ENCODE results near the gene GALNT7. TPM values are rescaled to one million over a fixed set of nuclear protein-coding genes. Genes with fewer than 3 reads are reported as not detected.
A peak's percentile ranks its signal among the peaks of the same experiment; 100 is the strongest.

The GALNT7 gene
- total RNA-seq, 2 donors from 2014 or later, result 83.5 to 138 TPM

DNA sequence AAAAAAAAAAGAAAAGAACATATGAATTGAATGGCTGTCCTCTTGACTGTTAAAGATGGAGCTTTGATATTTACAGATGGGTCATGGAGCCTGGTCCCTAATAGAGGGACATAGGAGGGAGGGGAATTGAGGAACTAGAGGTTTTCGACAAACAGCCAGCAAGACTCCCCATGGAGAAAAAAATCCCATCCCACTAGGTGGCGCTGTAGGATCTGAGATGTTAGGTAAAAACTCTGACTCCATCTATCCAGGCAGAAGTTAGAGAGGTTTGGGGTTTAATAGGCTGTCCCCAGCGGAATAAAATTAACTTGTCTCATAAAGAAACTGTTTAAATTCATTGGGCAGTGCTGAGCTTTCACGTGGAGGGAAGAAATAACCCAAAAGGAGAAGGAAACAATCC, 119.7 kb downstream of the GALNT7 start:
- TF ChIP-seq, protein P1, sequence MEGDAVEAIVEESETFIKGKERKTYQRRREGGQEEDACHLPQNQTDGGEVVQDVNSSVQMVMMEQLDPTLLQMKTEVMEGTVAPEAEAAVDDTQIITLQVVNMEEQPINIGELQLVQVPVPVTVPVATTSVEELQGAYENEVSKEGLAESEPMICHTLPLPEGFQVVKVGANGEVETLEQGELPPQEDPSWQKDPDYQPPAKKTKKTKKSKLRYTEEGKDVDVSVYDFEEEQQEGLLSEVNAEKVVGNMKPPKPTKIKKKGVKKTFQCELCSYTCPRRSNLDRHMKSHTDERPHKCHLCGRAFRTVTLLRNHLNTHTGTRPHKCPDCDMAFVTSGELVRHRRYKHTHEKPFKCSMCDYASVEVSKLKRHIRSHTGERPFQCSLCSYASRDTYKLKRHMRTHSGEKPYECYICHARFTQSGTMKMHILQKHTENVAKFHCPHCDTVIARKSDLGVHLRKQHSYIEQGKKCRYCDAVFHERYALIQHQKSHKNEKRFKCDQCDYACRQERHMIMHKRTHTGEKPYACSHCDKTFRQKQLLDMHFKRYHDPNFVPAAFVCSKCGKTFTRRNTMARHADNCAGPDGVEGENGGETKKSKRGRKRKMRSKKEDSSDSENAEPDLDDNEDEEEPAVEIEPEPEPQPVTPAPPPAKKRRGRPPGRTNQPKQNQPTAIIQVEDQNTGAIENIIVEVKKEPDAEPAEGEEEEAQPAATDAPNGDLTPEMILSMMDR (IDR thresholded peaks at IDR 0.05), result peak; percentile 55
- H3K36me3 ChIP-seq, result no peaks in the 10 kb centered on the region
- H3K4me3 ChIP-seq, result no peak overlapping the region
- DNase-seq, result peak; percentile 78
- H3K27ac ChIP-seq, result no peak overlapping the region
- no peaks in the 10 kb centered on the region for H3K4me1 ChIP-seq
- no peak overlapping the region for H3K9ac ChIP-seq (ENCODE audit: low read depth in 2 of 2, low read length in 2 of 2)
- intact Hi-C loops (cut with DNase I), result no loop called here
- H3K9me3 ChIP-seq, result no peaks in the 10 kb centered on the region
- no peaks in the 10 kb centered on the region for H3K27me3 ChIP-seq

DNA sequence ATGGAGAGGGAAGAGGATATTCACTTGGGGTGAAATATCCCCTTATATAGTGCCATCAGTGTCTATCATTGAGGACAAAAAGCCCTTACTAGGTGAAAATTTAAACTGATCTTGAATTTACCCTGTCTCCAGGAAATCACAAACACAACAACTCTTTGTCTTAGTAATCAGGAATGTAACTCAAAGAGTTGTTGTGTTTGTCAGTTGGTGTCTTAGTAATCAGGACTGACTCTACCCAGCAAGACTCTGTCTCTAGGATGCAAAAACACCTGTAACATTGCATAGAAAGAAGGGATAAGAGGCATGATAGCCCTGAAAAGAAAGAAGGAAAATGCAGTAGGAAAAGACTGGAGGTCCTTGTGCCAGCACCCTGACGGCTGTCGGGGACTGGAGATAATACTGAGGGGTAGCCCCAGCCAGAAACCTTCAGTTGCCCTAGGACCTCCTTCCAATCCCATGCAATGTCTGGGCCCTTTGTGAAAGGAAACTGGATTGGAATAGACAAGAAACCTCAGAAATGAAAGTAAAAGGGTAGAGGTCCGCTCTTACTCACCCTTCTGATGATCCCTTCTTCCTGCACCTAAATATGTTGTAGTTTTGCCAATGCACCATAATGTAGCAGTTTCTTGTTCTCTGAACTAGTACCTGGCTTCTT, 120.2 kb downstream of the GALNT7 start:
- Histone ChIP-seq H3K9ac (ENCODE audit: low read depth in 2 of 2, low read length in 2 of 2) (no peak overlapping the region), H3K4me3 (no peak overlapping the region), H3K9me3 (no peaks in the 10 kb centered on the region), H3K27ac (no peak overlapping the region), H3K27me3 (no peaks in the 10 kb centered on the region), H3K36me3 (no peaks in the 10 kb centered on the region), H3K4me1 (no peaks in the 10 kb centered on the region)
- TF ChIP-seq, protein P1 (IDR thresholded peaks at IDR 0.05), result peak; percentile 14
- no peak for DNase-seq
- intact Hi-C loops (cut with DNase I), result no loop called here

DNA sequence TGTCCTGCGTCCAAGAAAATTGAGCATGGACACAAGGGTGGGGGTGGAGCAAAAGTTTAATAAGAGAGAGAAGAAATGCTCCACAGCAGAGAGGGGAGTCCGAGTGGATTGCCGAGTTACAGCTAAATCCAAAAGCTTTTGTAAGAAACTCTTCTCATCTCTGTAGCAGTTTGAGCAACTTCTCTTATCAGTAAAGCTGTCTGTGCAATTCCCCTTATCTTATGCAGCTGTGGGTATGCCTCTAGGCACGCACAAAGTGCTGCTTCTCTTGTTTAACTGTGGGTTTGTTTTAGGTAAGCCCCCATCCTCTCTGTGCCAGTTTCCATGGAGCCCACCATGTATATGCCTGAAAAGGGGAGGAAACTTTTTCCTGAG, 120.7 kb downstream of the GALNT7 start:
- Histone ChIP-seq H3K4me1 (no peaks in the 10 kb centered on the region), H3K4me3 (no peak overlapping the region), H3K36me3 (no peaks in the 10 kb centered on the region), H3K27ac (no peak overlapping the region), H3K27me3 (no peaks in the 10 kb centered on the region), H3K9me3 (no peaks in the 10 kb centered on the region), H3K9ac (ENCODE audit: low read depth in 2 of 2, low read length in 2 of 2) (no peak overlapping the region)
- TF ChIP-seq, protein P1 (IDR thresholded peaks at IDR 0.05), result no peak
- DNase-seq, result no peak
- intact Hi-C loops (cut with DNase I), result no loop called here

DNA sequence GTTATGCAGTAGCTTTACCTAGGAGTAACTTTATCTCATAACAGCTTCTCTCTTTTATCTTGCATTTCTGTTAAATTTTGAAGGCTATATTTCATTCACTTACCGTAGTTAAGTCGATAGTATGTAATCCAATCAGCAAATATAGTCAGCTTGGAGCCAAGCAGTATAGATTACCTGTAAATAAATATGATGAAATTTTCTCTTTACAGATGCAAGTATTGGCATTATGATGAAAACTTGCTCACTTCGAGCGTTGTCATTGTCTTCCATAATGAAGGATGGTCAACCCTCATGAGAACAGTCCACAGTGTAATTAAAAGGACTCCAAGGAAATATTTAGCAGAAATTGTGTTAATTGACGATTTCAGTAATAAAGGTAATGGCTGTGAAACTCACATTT, 123.3 kb downstream of the GALNT7 start:
- intact Hi-C loops (cut with DNase I), result no loop called here
- TF ChIP-seq, protein P1 (IDR thresholded peaks at IDR 0.05), result no peak
- H3K9ac ChIP-seq (ENCODE audit: low read depth in 2 of 2, low read length in 2 of 2), result no peak overlapping the region
- no peaks in the 10 kb centered on the region for H3K36me3 ChIP-seq
- H3K27me3 ChIP-seq, result no peaks in the 10 kb centered on the region
- DNase-seq, result no peak
- no peak overlapping the region for H3K27ac ChIP-seq
- no peaks in the 10 kb centered on the region for H3K9me3 ChIP-seq
- H3K4me1 ChIP-seq, result no peaks in the 10 kb centered on the region
- no peak overlapping the region for H3K4me3 ChIP-seq

DNA sequence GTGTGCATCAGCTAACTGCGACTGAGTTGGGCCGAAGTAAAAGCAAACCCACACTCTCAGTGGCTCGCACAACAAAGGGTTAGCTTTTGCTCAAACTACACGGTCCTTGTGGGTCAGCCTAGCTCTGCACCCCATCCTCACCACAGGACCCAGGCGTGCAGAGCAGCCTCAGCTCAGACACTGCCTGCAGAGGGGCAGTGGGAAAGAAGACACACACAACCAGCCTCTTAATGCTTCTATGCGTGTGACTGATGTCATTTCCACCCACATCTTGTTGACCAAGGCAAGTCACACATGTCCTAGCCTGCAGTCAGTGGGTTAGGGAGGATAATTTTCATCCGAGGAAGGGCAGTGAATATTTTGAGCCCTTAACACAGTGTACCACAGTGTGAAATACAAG, 125.1 kb downstream of the GALNT7 start:
- intact Hi-C loops (cut with DNase I), result no loop called here
- no peaks in the 10 kb centered on the region for H3K36me3 ChIP-seq
- H3K9ac ChIP-seq (ENCODE audit: low read depth in 2 of 2, low read length in 2 of 2), result no peak overlapping the region

More for the DNA sequence above, 125.1 kb downstream of the GALNT7 start:
- TF ChIP-seq, protein P1 (IDR thresholded peaks at IDR 0.05), result no peak
- H3K4me3 ChIP-seq, result no peak overlapping the region
- no peaks in the 10 kb centered on the region for H3K9me3 ChIP-seq
- no peaks in the 10 kb centered on the region for H3K4me1 ChIP-seq
- H3K27ac ChIP-seq, result no peak overlapping the region
- DNase-seq, result no peak
- no peaks in the 10 kb centered on the region for H3K27me3 ChIP-seq

Data from colonic mucosa (tissue), 4 donors.